ENCODE data around the gene CDH13.
A peak's percentile ranks its signal among the peaks of the same experiment; 100 is the strongest.

The CDH13 gene

GRCh38 chr16:83743720-83744119, 1117.0 kb downstream of the CDH13 start:
- no peak for DNase-seq

- peak; percentile 9 for DNase-seq
These were observed 1117.7 kb downstream of the CDH13 start for GRCh38 chr16:83744441-83744981.

- no peak for DNase-seq
These were observed 1119.8 kb downstream of the CDH13 start for GRCh38 chr16:83746611-83747010.

GRCh38 chr16:83747936-83748335, 1121.2 kb downstream of the CDH13 start:
- no peak for DNase-seq

- DNase-seq: no peak
These were observed 1128.6 kb downstream of the CDH13 start for GRCh38 chr16:83755391-83755790.

GRCh38 chr16:83762141-83762991, 1135.6 kb downstream of the CDH13 start:
- DNase-seq: no peak

GRCh38 chr16:83762992-83763358, 1136.2 kb downstream of the CDH13 start:
- DNase-seq: no peak

GRCh38 chr16:83768986-83769385, 1142.2 kb downstream of the CDH13 start:
- no peak for DNase-seq

- DNase-seq: no peak
These were observed 1142.7 kb downstream of the CDH13 start for GRCh38 chr16:83769397-83770008.

GRCh38 chr16:83771306-83771942, 1144.7 kb downstream of the CDH13 start:
- DNase-seq: no peak

- no peak for DNase-seq
These were observed 1146.0 kb downstream of the CDH13 start for GRCh38 chr16:83772806-83773205.

- DNase-seq: no peak
These were observed 1147.3 kb downstream of the CDH13 start for GRCh38 chr16:83774066-83774465.

GRCh38 chr16:83776944-83777343, 1150.2 kb downstream of the CDH13 start:
- no peak for DNase-seq

- DNase-seq: no peak
These were observed 1153.1 kb downstream of the CDH13 start for GRCh38 chr16:83779886-83780285.

- DNase-seq: no peak
These were observed 1158.7 kb downstream of the CDH13 start for GRCh38 chr16:83785455-83785854.

- no peak for DNase-seq
These were observed 1163.1 kb downstream of the CDH13 start for GRCh38 chr16:83789642-83790401.

GRCh38 chr16:83791916-83792315, 1165.1 kb downstream of the CDH13 start:
- no peak for DNase-seq

GRCh38 chr16:83792391-83792790, 1165.6 kb downstream of the CDH13 start:
- no peak for DNase-seq

- no peak for DNase-seq
These were observed 1166.4 kb downstream of the CDH13 start for GRCh38 chr16:83793179-83793578.

- no peak for DNase-seq
These were observed 1168.2 kb downstream of the CDH13 start for GRCh38 chr16:83794860-83795554.

GRCh38 chr16:83797013-83797412, 1170.2 kb downstream of the CDH13 start:
- no peak for DNase-seq

- DNase-seq: no peak
These were observed 1172.6 kb downstream of the CDH13 start for GRCh38 chr16:83799336-83799735.

All from NCI-H1694 treated with DMSO at 0.1 percent for 48 hours (cell line).